ENCODE measurements around the gene TRMT11. TPM values are rescaled to one million over a fixed set of nuclear protein-coding genes. Genes with fewer than 3 reads are reported as not detected.

The TRMT11 gene
- total and polyA plus RNA-seq, 2 of the 13 experiments (the other 11 are each of a cell fraction or from before 2014, with no cell fraction given) = 42.2 to 81.9 TPM

GRCh38 chr6:125944434-125944816 is 41.9 kb upstream of the TRMT11 start (continued):
- TF ChIP-seq PRDM10 (CRISPR knock-in tag; IDR thresholded peaks at IDR 0.05; ENCODE audit: low read depth) (0 out of 2 replicates have a peak, but pooled peaks have one; percentile 66), CEBPG (CRISPR knock-in tag; IDR thresholded peaks at IDR 0.05) (peak; percentile 98), MXI1 (IDR thresholded peaks at IDR 0.05; ENCODE audit: borderline replicate concordance, low read depth, low read length) (peak; percentile 26; the same call in 1 of the 3 replicates), ZSCAN25 (CRISPR knock-in tag; IDR thresholded peaks at IDR 0.05) (no peak), SMC3 (IDR thresholded peaks at IDR 0.05; ENCODE audit: low read length) (0 out of 2 replicates have a peak, but pooled peaks have one; percentile 10), MLX (CRISPR knock-in tag; IDR thresholded peaks at IDR 0.05) (peak; percentile 79), HMG20B (CRISPR knock-in tag; conservative IDR thresholded peaks at IDR 0.05) (peak; percentile 72; the same call in 1 of the 2 replicates), ATF4 (CRISPR knock-in tag; IDR thresholded peaks at IDR 0.05) (no peak; a peak in 1 of 4 replicates), ZMYM2 (CRISPR knock-in tag; IDR thresholded peaks at IDR 0.05) (no peak), ZNF652 (CRISPR knock-in tag; IDR thresholded peaks at IDR 0.05; ENCODE audit: borderline replicate concordance, low read depth) (peak; percentile 64; the same call in 1 of the 2 replicates), ZNF572 (CRISPR knock-in tag; IDR thresholded peaks at IDR 0.05) (no peak), ZNF512B (CRISPR knock-in tag; IDR thresholded peaks at IDR 0.05; ENCODE audit: borderline replicate concordance) (no peak), BATF2 (CRISPR knock-in tag; IDR thresholded peaks at IDR 0.05) (no peak), ZNF513 (CRISPR knock-in tag; conservative IDR thresholded peaks at IDR 0.05) (no peak), SNRNP70 (IDR thresholded peaks at IDR 0.05; ENCODE audit: low read depth, low read length) (no peak), ZNF17 (CRISPR knock-in tag; IDR thresholded peaks at IDR 0.05) (no peak), RAD21 (CRISPR knock-in tag; IDR thresholded peaks at IDR 0.05) (no peak), PPARG (CRISPR knock-in tag; conservative IDR thresholded peaks at IDR 0.05) (peak; percentile 74)

Data from HepG2 (cell line).